Endothelial cell of umbilical vein (primary cell): ENCODE data around the gene LMO7. TPM values are rescaled to one million over a fixed set of nuclear protein-coding genes. Genes with fewer than 3 reads are reported as not detected.

Experiments used
- BruUV-seq: library from RNA; stranded (reverse); fragments of 400-500 nt; replicated peaks from 2 replicates; lab custom pipeline; 2021; lab: Mats Ljungman, UMichigan
- CTCF ChIA-PET: fragments of 300-600, 350-600 bp; sonication (Branson Sonifier 250); formaldehyde crosslinking; loops from one replicate; lab custom pipeline; 2021; ENCODE audit warnings: antibody characterized with exemption, inconsistent platforms; lab: Charles Lee
- POLR2A ChIA-PET: fragments of 300-600, 350-600 bp; sonication (Branson Sonifier 250); formaldehyde crosslinking; loops from one replicate; lab custom pipeline; 2021; ENCODE audit warnings: antibody characterized with exemption, inconsistent platforms; lab: Charles Lee
- DNase-seq: peaks from one replicate; pipeline ENCODE4 v3.0.0-alpha.2; 2011; ENCODE audit warnings: low read depth, low spot score
- FAIRE-seq: peaks from 2 replicates; lab custom pipeline; 2011; peaks lifted over from hg19 to GRCh38; lab: Jason Lieb, UNC
- H2AFZ ChIP-seq: 2 replicates; pipeline ENCODE4 v1.6.0; 2012; ENCODE audit warnings: low read depth, low read length, control low read depth, inconsistent platforms
- H3K27ac ChIP-seq: 2 replicates; pipeline ENCODE4 v1.5.1; 2011; ENCODE audit warnings: low read depth, mild to moderate bottlenecking, control low read depth, low read length, moderate library complexity; ENCODE audit not compliant: insufficient read depth
- H3K27me3 ChIP-seq, 2 experiments: 2 replicates each; pipeline versions ENCODE4 v1.6.0 to v1.6.1; 2011; ENCODE audit warnings: low read length in 2 of 2, mixed read lengths in 1 of 2; ENCODE audit not compliant: control insufficient read depth in 2 of 2, insufficient read depth in 2 of 2
- H3K36me3 ChIP-seq, 2 experiments: 2 replicates in 1 of 2; 3 replicates in 1 of 2; pipeline ENCODE4 v1.5.1; 2011; ENCODE audit warnings: low read length in 2 of 2, mild to moderate bottlenecking in 1 of 2, moderate library complexity in 1 of 2; ENCODE audit not compliant: control insufficient read depth in 2 of 2, insufficient read depth in 2 of 2; ENCODE audit errors: extremely low read depth in 1 of 2
- H3K4me1 ChIP-seq: 3 replicates; pipeline ENCODE4 v1.5.1; 2011; ENCODE audit warnings: mild to moderate bottlenecking, low read length; ENCODE audit not compliant: control insufficient read depth, insufficient read depth; ENCODE audit errors: extremely low read depth
- H3K4me2 ChIP-seq: 2 replicates; pipeline ENCODE4 v1.6.1; 2011; ENCODE audit warnings: low read length, control low read depth, mixed read lengths; ENCODE audit not compliant: insufficient read depth
- H3K4me3 ChIP-seq, 3 experiments: fragments of 200-600 bp in 1 of 3; sonication (generic), shearing (Covaris generic) in 1 of 3; replicated peaks in 1 of 3; 2 replicates each; pipeline ENCODE4 v1.5.1; 2011 to 2016; ENCODE audit warnings: control low read depth in 3 of 3, low read length in 3 of 3, mild to moderate bottlenecking in 2 of 3, inconsistent platforms in 1 of 3, low read depth in 1 of 3, moderate library complexity in 1 of 3; ENCODE audit not compliant: insufficient read depth in 1 of 3
- H3K79me2 ChIP-seq: 2 replicates; pipeline ENCODE4 v1.6.0; 2012; ENCODE audit warnings: low read length, inconsistent platforms; ENCODE audit not compliant: control insufficient read depth, insufficient read depth
- H3K9ac ChIP-seq: replicated peaks from 2 replicates; pipeline ENCODE3; 2011; ENCODE audit warnings: low read length, control low read depth; ENCODE audit not compliant: insufficient read depth; ENCODE audit errors: extremely low read depth
- H3K9me1 ChIP-seq: replicated peaks from 3 replicates; pipeline ENCODE4 v1.6.0; 2011; ENCODE audit warnings: mild to moderate bottlenecking, low read length; ENCODE audit not compliant: control insufficient read depth, insufficient read depth; ENCODE audit errors: extremely low read depth
- H3K9me3 ChIP-seq: replicated peaks from 2 replicates; pipeline ENCODE4 v1.5.1; 2012; ENCODE audit warnings: low read length, inconsistent platforms; ENCODE audit not compliant: control insufficient read depth, insufficient read depth
- H4K20me1 ChIP-seq: replicated peaks from 2 replicates; pipeline ENCODE3; 2011; ENCODE audit warnings: mild to moderate bottlenecking, low read length; ENCODE audit not compliant: control insufficient read depth, insufficient read depth; ENCODE audit errors: extremely low read depth
- FOS ChIP-seq: IDR thresholded peaks from 2 replicates; pipeline ENCODE4 v1.6.1; 2011; ENCODE audit warnings: mild to moderate bottlenecking, low read length, moderate library complexity, borderline replicate concordance; ENCODE audit not compliant: insufficient read depth
- GATA2 ChIP-seq: IDR thresholded peaks from 2 replicates; pipeline ENCODE4 v1.7.0; 2011; ENCODE audit warnings: low read depth, mild to moderate bottlenecking, moderate library complexity, mixed read lengths, low read length; ENCODE audit not compliant: insufficient read length, insufficient read depth
- JUN ChIP-seq: IDR thresholded peaks from 2 replicates; pipeline ENCODE4 v1.6.1; 2011; ENCODE audit warnings: borderline replicate concordance, low read depth; ENCODE audit not compliant: insufficient read length, insufficient read depth
- dilution Hi-C: fragments of 300-500 bp; cut with MboI; formaldehyde crosslinking; loops from one replicate; pipeline ENCODE4 v1.15.0; 2019; ENCODE audit warnings: low sequenced_read_pairs; ENCODE audit not compliant: extremely low pct_ligation_motif_present
- intact Hi-C: fragments of 100-400 bp; cut with micrococcal nuclease; formaldehyde crosslinking; loops from one replicate; pipeline ENCODE4 v1.10.0; 2022
- polyA plus RNA-seq, 4 experiments: library from polyadenylated mRNA; depleted of rRNA in 3 of 4; stranded (reverse) in 3 of 4; unstranded in 1 of 4; fragments of >200 nt; gene quantifications; 2 replicates each; pipeline versions ENCODE4 v1.2.1 to v1.2.3, GENCODE V29; 2011 to 2012; ENCODE audit warnings: missing spikeins in 1 of 4
- total RNA-seq: library from RNA; stranded (reverse); gene quantifications from 2 replicates; pipeline ENCODE4 v1.2.3, GENCODE V29; 2021
- TF ChIP-seq, protein P1 (sequence below), 2 donors: IDR thresholded peaks; 1 replicate in 1 of 2; 2 replicates in 1 of 2; pipeline ENCODE4 v1.5.1; 2011; ENCODE audit warnings: low read length in 2 of 2, mild to moderate bottlenecking in 2 of 2, moderate library complexity in 2 of 2, control low read depth in 1 of 2, inconsistent platforms in 1 of 2, low read depth in 1 of 2; ENCODE audit not compliant: insufficient read depth in 1 of 2; ENCODE audit errors: extremely low read depth in 1 of 2

LMO7 gene
- total and polyA plus RNA-seq, 2 donors (not counting 3 experiments of a cell fraction or from before 2014, with no cell fraction given) = 10.5 to 21.1 TPM

- POLR2A ChIA-PET = no interaction called here
- TF ChIP-seq, protein P1, sequence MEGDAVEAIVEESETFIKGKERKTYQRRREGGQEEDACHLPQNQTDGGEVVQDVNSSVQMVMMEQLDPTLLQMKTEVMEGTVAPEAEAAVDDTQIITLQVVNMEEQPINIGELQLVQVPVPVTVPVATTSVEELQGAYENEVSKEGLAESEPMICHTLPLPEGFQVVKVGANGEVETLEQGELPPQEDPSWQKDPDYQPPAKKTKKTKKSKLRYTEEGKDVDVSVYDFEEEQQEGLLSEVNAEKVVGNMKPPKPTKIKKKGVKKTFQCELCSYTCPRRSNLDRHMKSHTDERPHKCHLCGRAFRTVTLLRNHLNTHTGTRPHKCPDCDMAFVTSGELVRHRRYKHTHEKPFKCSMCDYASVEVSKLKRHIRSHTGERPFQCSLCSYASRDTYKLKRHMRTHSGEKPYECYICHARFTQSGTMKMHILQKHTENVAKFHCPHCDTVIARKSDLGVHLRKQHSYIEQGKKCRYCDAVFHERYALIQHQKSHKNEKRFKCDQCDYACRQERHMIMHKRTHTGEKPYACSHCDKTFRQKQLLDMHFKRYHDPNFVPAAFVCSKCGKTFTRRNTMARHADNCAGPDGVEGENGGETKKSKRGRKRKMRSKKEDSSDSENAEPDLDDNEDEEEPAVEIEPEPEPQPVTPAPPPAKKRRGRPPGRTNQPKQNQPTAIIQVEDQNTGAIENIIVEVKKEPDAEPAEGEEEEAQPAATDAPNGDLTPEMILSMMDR (IDR thresholded peaks at IDR 0.05; ENCODE audit: extremely low read depth in 1 of 2, insufficient read depth in 1 of 2, low read depth in 1 of 2, low read length in 2 of 2) = no peak
- TF ChIP-seq FOS = no peak
- TF ChIP-seq GATA2 = no peak
- no peak for TF ChIP-seq JUN
- FAIRE-seq (no peak), DNase-seq (no peak)
- H3K4me3 ChIP-seq = no peak overlapping the region
- BruUV-seq = no TSS peak
- H2AFZ ChIP-seq = no peak overlapping the region
- H3K4me1 ChIP-seq = peaks cover 6% of the 10 kb centered on the region
- no peaks in the 10 kb centered on the region for H3K36me3 ChIP-seq
- H3K9me3 ChIP-seq = no peaks in the 10 kb centered on the region
- no peaks in the 10 kb centered on the region for H4K20me1 ChIP-seq
- H3K4me2 ChIP-seq = no peak overlapping the region
- no peaks in the 10 kb centered on the region for H3K27me3 ChIP-seq
- H3K27ac ChIP-seq = no peak overlapping the region
- no peaks in the 10 kb centered on the region for H3K79me2 ChIP-seq
- dilution Hi-C loops (no loop called here), intact Hi-C loops (no loop called here)
- CTCF ChIA-PET = interaction anchor here (1.0 to 1.6 kb wide), 4 partner anchors 9 to 73 kb away, joined by 3 to 5 read pairs (median 4); no protein-coding TSS in a partner anchor
- H3K9ac ChIP-seq = no peak overlapping the region
- no peaks in the 10 kb centered on the region for H3K9me1 ChIP-seq
Measured at GRCh38 chr13:75769141-75769905, 133.2 kb downstream of the LMO7 start.
